Coronary artery (tissue), 2 donors: Measurements from ENCODE around the gene GPR132.
A peak's percentile ranks its signal among the peaks of the same experiment; 100 is the strongest.

ENCODE experiments used
- DNase-seq: peaks from one replicate; pipeline ENCODE4 v3.0.0-alpha.2; 2017; ENCODE audit warnings: low spot score
- H3K27ac ChIP-seq, 2 donors: fragments of 200-600 bp; sonication (generic); one replicate each; pipeline ENCODE4 v1.5.1; 2016 to 2019
- H3K4me3 ChIP-seq: fragments of 200-600 bp; sonication (generic); 2 replicates; pipeline ENCODE4 v1.5.1; 2016; ENCODE audit warnings: mild to moderate bottlenecking, moderate library complexity
- CTCF ChIP-seq: fragments of 200-600 bp; sonication (generic); IDR thresholded peaks from one replicate; pipeline ENCODE4 v1.5.1; 2019; ENCODE audit warnings: antibody characterized with exemption

The GPR132 gene

GRCh38 chr14:105021656-105022275 lies 43.5 kb downstream of the GPR132 start:
- H3K27ac ChIP-seq: peak overlapping the region; percentile 64 to 67
- H3K4me3 ChIP-seq: peak overlapping the region; percentile 71
- no peak for DNase-seq
- TF ChIP-seq CTCF: no peak

- Histone ChIP-seq H3K27ac (peak within 1 kb of the TSS; percentile 64 to 74), H3K4me3 (peak within 1 kb of the TSS; percentile 88)
- no peak for TF ChIP-seq CTCF
- DNase-seq: peak; percentile 97
Measured at GRCh38 chr14:105020815-105021655, 44.2 kb downstream of the GPR132 start, which contains the start of gene CDCA4. TSS of gene CDCA4 (minus strand) at chr14:105021083. CDS start at chr14:105011929, 9,154 bp downstream.

- DNase-seq: no peak
- Histone ChIP-seq H3K27ac (peak overlapping the region; percentile 36 to 74), H3K4me3 (peak overlapping the region; percentile 88)
- no peak for TF ChIP-seq CTCF
Measured at GRCh38 chr14:105019861-105020814, 45.1 kb downstream of the GPR132 start.

- TF ChIP-seq CTCF: no peak
- no peak for DNase-seq
- Histone ChIP-seq H3K4me3 (no peak overlapping the region), H3K27ac (no peak overlapping the region)
Measured at GRCh38 chr14:105018414-105018813, 46.8 kb downstream of the GPR132 start.

GRCh38 chr14:105015905-105016304 lies 49.3 kb downstream of the GPR132 start:
- H3K4me3 ChIP-seq: no peak overlapping the region
- H3K27ac ChIP-seq: no peak overlapping the region
- TF ChIP-seq CTCF: no peak
- DNase-seq: no peak

- no peak for TF ChIP-seq CTCF
- DNase-seq: no peak
- Histone ChIP-seq H3K27ac (no peak overlapping the region), H3K4me3 (no peak overlapping the region)
Measured at GRCh38 chr14:105015242-105015641, 50.0 kb downstream of the GPR132 start.
